GM20431 (cell line): ENCODE measurements around the gene PREX1.

Source experiments
- in situ Hi-C: fragments of 300-500 bp; cut with MseI, MboI; formaldehyde crosslinking; loops from one replicate; pipeline ENCODE4 v1.15.0; 2020; ENCODE audit warnings: low sequenced_read_pairs; ENCODE audit not compliant: unreplicated experiment

Gene PREX1

DNA sequence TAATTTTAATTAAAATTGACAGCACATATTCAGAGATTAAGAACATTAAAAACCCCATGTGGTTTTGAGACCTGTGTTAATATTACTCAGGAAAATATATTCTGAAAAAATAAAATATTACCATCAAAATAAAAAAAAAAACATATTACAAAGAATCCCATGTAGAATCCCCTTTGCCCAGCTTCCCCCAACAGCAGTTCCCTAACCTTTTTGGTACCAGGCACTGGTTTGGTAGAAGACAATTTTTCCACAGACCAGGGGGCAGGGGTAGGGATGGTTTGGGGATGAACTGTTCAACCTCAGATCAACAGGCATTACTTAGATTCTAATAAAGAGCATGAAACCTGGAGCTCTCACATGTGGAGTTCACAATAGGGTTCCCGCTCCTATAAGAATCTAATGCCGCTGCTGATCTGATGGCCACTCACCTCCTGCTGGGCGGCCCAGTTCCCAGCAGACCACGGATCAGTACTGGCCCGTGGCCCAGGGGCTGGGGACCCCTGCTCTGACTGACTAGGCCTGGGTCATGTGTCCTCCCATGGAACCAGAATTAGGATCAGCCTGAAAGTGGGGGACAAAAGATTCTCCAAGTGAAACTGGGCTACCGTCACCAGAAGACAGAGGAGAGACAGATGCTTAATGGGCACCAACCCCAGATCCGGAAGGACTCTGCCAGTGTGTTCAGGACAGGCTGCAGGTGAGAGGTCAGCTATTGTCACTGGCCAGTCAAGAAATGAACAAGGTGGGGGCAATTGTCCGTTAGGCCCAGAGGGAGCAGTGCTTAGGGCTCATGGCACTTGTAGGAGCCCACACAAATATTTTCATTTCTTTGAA, 235.5 kb downstream of the PREX1 start:
- in situ Hi-C loops: no loop called here

DNA sequence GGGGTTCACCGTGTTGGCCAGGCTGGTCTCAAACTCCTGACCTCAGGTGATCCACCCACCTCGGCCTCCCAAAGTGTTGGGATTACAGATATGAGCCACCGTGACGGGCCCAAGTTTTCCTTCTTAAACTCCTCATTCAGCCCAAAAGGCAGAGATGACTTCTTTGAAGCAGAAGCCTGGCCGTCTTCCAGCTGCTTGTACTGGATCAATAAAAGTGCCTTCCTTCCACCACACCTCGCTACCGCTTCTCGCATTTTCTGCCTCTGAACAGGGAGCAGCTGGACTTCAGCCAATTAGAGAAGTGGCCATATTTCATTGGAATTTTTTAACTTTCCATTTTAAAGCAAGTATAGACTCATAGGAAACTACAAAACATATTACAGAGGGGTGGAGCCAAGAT, 241.1 kb downstream of the PREX1 start:
- in situ Hi-C loops: no loop called here

DNA sequence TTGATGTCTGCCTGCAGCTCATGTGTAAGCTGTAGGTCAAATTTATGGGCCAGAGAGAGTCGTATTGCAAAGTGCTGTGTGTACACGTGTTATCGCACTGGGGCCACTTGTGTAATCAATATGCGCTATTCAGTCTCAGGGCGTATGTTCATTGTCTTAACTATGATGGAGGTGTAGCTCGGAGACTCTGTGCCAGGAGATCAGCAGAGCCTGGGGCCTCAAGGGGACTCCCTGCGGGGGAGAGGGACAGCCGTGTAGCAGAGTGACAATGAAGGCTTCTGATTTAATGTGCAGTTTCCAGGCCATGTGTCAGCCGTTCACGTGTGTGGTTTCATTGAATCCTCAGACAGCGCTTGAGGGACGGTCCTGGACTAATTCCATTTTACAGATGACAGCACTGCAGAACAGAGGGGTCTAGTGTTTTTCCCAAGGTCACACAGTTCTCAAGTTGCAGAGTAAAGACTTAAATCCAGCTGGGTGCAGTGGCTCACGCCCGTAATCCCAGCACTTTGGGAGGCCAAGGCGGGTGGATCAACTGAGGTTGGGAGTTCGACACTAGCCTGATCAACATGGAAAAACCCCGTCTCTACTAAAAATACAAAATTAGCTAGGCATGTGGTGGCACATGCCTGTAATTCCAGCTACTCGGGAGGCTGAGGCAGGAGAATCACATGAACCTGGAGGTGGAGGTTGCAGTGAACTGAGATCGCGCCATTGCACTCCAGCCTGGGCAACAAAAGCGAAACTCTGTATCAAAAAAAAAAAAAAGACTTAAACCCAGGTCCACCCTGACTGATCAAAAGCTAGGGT, 242.5 kb downstream of the PREX1 start:
- in situ Hi-C loops: no loop called here

GRCh38 chr20:48584391-48585060, 243.3 kb downstream of the PREX1 start:
- in situ Hi-C loops: no loop called here

- in situ Hi-C loops: no loop called here
Measured at GRCh38 chr20:48583801-48584200, 244.0 kb downstream of the PREX1 start.

GRCh38 chr20:48583171-48583570, 244.6 kb downstream of the PREX1 start:
- in situ Hi-C loops: no loop called here

DNA sequence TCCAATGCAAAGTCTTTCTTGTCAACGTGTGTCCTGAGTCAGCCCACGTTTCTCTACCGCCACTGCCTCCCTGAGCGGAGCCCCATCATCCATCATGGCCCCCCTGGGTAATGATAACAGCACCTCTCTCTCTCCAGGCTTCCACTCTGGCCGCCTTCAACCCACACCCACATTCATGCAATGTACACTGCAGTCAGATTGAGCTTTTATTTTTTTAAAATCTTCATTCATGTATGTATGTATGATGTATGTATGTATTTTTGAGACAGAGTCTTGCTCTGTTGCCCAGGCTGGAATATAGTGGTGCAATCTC, 245.2 kb downstream of the PREX1 start:
- in situ Hi-C loops: no loop called here

GRCh38 chr20:48581167-48581566, 246.6 kb downstream of the PREX1 start:
- in situ Hi-C loops: no loop called here

- in situ Hi-C loops: no loop called here
Measured at GRCh38 chr20:48578397-48579098, 249.3 kb downstream of the PREX1 start.

DNA sequence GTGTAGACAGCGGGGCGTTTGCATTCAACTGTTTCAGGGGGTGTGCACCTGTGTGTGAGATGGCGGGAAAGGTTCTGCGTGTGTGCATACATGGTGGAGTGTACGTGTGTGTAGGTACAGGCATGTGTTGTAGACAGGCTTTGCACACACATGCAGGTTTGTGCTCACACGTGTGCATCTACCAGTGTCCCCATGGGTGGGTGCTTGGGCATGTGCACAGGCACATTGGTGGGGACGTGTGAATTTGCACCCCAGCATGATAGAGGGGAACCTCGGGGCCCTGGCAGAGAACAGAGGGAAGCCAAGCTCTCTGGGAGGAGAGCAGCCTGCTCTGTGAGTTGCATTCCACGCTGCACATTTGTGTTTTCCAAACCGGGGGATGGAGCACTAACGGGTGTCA, 250.2 kb downstream of the PREX1 start:
- in situ Hi-C loops: no loop called here

DNA sequence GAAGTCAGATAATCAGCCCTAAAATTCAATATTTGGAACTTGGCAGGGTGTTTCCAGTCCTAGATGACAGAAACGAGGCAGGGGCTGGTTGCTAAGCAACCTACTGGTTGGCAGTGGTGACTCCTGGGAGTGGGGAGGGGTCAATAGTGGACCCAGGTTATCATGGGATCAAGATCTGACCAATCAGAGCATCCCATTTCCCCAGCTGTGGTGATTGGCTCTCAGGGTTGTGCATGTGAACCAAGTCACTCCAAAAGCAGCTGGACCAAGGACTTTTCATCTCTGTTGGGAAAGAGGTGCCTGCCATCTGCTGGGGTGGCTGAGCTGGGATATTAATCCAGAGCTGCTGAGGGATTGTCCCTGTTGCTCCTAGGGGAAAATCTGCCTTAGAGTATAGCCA, 253.4 kb downstream of the PREX1 start:
- in situ Hi-C loops: no loop called here
